SIG-M5 treated with dmso at 0.1 percent for 504 hours (cell line): ENCODE data around the gene CHPT1.
A peak's percentile ranks its signal among the peaks of the same experiment; 100 is the strongest.
"Not testable (repeated sequence)": the region's sequence is repeated elsewhere in the genome, so short reads cannot be mapped to it uniquely, and the experiment has no call there.

Experiments used
- DNase-seq: peaks from one replicate; lab custom pipeline; 2025; ENCODE audit not compliant: unreplicated experiment; lab: John Stamatoyannopoulos, UW

Gene CHPT1

GRCh38 chr12:101697197-101697929 is at the start of gene CHPT1:
CHPT1 (plus strand) TSS chr12:101697640; CDS start chr12:101697862, 222 bp downstream.
- DNase-seq: peak; percentile 54

GRCh38 chr12:101647711-101648110 is 49.7 kb upstream of the CHPT1 start:
- no peak for DNase-seq

GRCh38 chr12:101648195-101648594 is 49.2 kb upstream of the CHPT1 start:
- no peak for DNase-seq

- no peak for DNase-seq
These were observed 46.9 kb upstream of the CHPT1 start for GRCh38 chr12:101650346-101651117.

- no peak for DNase-seq
These were observed 44.4 kb upstream of the CHPT1 start for GRCh38 chr12:101653030-101653429.

GRCh38 chr12:101653503-101653902 is 43.9 kb upstream of the CHPT1 start:
- DNase-seq: no peak

- DNase-seq: no peak
These were observed 43.0 kb upstream of the CHPT1 start for GRCh38 chr12:101654442-101654841.

GRCh38 chr12:101655393-101655792 is 42.0 kb upstream of the CHPT1 start:
- DNase-seq: no peak

- DNase-seq: not testable (repeated sequence)
These were observed 36.8 kb upstream of the CHPT1 start for GRCh38 chr12:101660662-101661061.

GRCh38 chr12:101663298-101663697 is 34.1 kb upstream of the CHPT1 start:
- DNase-seq: no peak

GRCh38 chr12:101664992-101665391 is 32.4 kb upstream of the CHPT1 start:
- no peak for DNase-seq

- no peak for DNase-seq
These were observed 31.2 kb upstream of the CHPT1 start for GRCh38 chr12:101666052-101666728.

GRCh38 chr12:101667591-101667990 is 29.8 kb upstream of the CHPT1 start:
- no peak for DNase-seq

- DNase-seq: peak; percentile 84
These were observed 27.3 kb upstream of the CHPT1 start for GRCh38 chr12:101670007-101670671.

GRCh38 chr12:101671157-101671791 is 26.2 kb upstream of the CHPT1 start:
- peak; percentile 89 for DNase-seq

GRCh38 chr12:101671833-101672232 is 25.6 kb upstream of the CHPT1 start:
- DNase-seq: no peak

GRCh38 chr12:101675555-101675954 is 21.9 kb upstream of the CHPT1 start:
- no peak for DNase-seq

- DNase-seq: not testable (repeated sequence)
These were observed 20.9 kb upstream of the CHPT1 start for GRCh38 chr12:101676497-101676896.

GRCh38 chr12:101678081-101678480 is 19.4 kb upstream of the CHPT1 start:
- DNase-seq: no peak

GRCh38 chr12:101680240-101680639 is 17.2 kb upstream of the CHPT1 start:
- DNase-seq: no peak

GRCh38 chr12:101680647-101681046 is 16.8 kb upstream of the CHPT1 start:
- no peak for DNase-seq
